Activated naive CD8-positive, alpha-beta T cell treated with anti-CD3 and anti-CD28 coated beads, Interleukin-2, amount 50 U/mL, for 24 hours (primary cell): Measurements from ENCODE around the gene ACSS1.

ENCODE experiments used
- ATAC-seq: fragments of 150-1000 bp; cut with Tn5 transposase; one replicate; pipeline ENCODE4 v1.10.0; 2021
- DNase-seq: peaks from one replicate; pipeline ENCODE4 v3.0.0; 2021
- H3K27ac Mint-ChIP-seq: one replicate; pipeline ENCODE4 v1.8.0; 2021; ENCODE audit warnings: mild to moderate bottlenecking, mixed read lengths
- H3K27me3 Mint-ChIP-seq: one replicate; pipeline ENCODE4 v1.8.0; 2021; ENCODE audit warnings: mixed read lengths
- H3K36me3 Mint-ChIP-seq: one replicate; pipeline ENCODE4 v1.8.0; 2021; ENCODE audit warnings: low read depth, mixed read lengths
- H3K4me1 Mint-ChIP-seq: one replicate; pipeline ENCODE4 v1.8.0; 2021; ENCODE audit warnings: mixed read lengths
- H3K4me3 Mint-ChIP-seq: one replicate; pipeline ENCODE4 v1.8.0; 2021; ENCODE audit warnings: mild to moderate bottlenecking, moderate library complexity, mixed read lengths
- H3K9me3 Mint-ChIP-seq: one replicate; pipeline ENCODE4 v1.8.0; 2021; ENCODE audit warnings: mixed read lengths

ACSS1 gene

GRCh38 chr20:25083141-25083772 is 25.3 kb upstream of the ACSS1 start:
- Mint-ChIP-seq H3K27me3 (peaks cover 65% of the 10 kb centered on the region), H3K36me3 (no peaks in the 10 kb centered on the region), H3K9me3 (no peaks in the 10 kb centered on the region), H3K27ac (no peak overlapping the region), H3K4me3 (peak overlapping the region; percentile 55), H3K4me1 (peaks cover 22% of the 10 kb centered on the region)
- no peak for DNase-seq
- no peak for ATAC-seq

GRCh38 chr20:25082498-25082873 is 24.5 kb upstream of the ACSS1 start:
- H3K36me3 Mint-ChIP-seq, result no peaks in the 10 kb centered on the region
- no peak for ATAC-seq
- no peak overlapping the region for H3K4me3 Mint-ChIP-seq
- peaks cover 27% of the 10 kb centered on the region for H3K4me1 Mint-ChIP-seq
- H3K9me3 Mint-ChIP-seq, result no peaks in the 10 kb centered on the region
- H3K27me3 Mint-ChIP-seq, result peaks cover 73% of the 10 kb centered on the region
- H3K27ac Mint-ChIP-seq, result no peak overlapping the region
- no peak for DNase-seq

- ATAC-seq (no peak), DNase-seq (no peak)
- H3K9me3 Mint-ChIP-seq, result no peaks in the 10 kb centered on the region
- no peak within 1 kb of the TSS for H3K4me3 Mint-ChIP-seq
- peaks cover 32% of the 10 kb centered on the region for H3K4me1 Mint-ChIP-seq
- H3K27me3 Mint-ChIP-seq, result peaks cover 79% of the 10 kb centered on the region
- H3K27ac Mint-ChIP-seq, result no peak within 1 kb of the TSS
- H3K36me3 Mint-ChIP-seq, result no peaks in the 10 kb centered on the region
Measured at GRCh38 chr20:25081730-25082497, 24.0 kb upstream of the ACSS1 start, which contains the start of gene VSX1. TSS of gene VSX1 (minus strand) at chr20:25082141. CDS start at chr20:25082096, 45 bp downstream.

DNA sequence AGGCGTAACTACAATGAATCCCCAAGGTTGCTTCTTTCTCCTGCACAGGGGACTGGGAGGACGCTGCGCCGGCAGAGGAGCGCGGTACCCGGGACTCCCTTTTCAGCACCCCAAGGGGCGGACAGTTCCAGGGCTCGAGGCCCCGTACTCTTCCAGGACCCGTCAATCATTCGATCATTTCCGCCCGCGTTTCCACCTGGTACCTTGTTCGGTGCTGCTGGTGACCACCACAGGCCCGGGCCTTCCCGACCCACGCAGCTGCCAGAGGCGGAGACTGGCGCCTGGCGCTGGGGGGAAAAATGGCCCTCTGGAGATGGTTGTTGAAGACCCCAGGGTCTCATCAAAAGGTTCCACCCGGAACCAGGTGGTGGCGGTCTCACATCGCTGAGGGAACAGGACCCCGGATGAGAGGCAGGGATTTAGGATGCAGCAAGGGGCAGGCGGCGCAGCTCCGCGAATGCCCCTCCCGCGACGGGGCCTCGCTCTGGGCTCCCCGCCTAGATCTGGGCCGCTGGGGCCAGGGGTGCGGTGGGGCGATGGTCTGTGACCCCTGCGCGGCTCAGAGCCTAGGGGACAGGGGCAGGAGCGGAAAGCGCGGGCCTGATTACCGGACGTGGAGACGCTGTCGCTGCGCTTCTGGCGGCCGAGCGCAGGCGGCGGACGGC is 23.3 kb upstream of the ACSS1 start:
- H3K27ac Mint-ChIP-seq, result no peak overlapping the region
- DNase-seq (peak; percentile 50), ATAC-seq (no peak)
- no peaks in the 10 kb centered on the region for H3K36me3 Mint-ChIP-seq
- H3K9me3 Mint-ChIP-seq, result no peaks in the 10 kb centered on the region
- no peak overlapping the region for H3K4me3 Mint-ChIP-seq
- H3K27me3 Mint-ChIP-seq, result peaks cover 83% of the 10 kb centered on the region
- peaks cover 37% of the 10 kb centered on the region for H3K4me1 Mint-ChIP-seq

- H3K9me3 Mint-ChIP-seq, result no peaks in the 10 kb centered on the region
- DNase-seq, result no peak
- H3K4me1 Mint-ChIP-seq, result peaks cover 32% of the 10 kb centered on the region
- H3K27ac Mint-ChIP-seq, result no peak overlapping the region
- peaks cover 80% of the 10 kb centered on the region for H3K27me3 Mint-ChIP-seq
- no peaks in the 10 kb centered on the region for H3K36me3 Mint-ChIP-seq
- ATAC-seq, result no peak
- H3K4me3 Mint-ChIP-seq, result no peak overlapping the region
Measured at GRCh38 chr20:25079171-25079570, 21.2 kb upstream of the ACSS1 start.

GRCh38 chr20:25078662-25079061 is 20.7 kb upstream of the ACSS1 start:
- H3K27me3 Mint-ChIP-seq, result peaks cover 77% of the 10 kb centered on the region
- no peak for DNase-seq
- no peak for ATAC-seq
- H3K36me3 Mint-ChIP-seq, result no peaks in the 10 kb centered on the region
- peaks cover 27% of the 10 kb centered on the region for H3K4me1 Mint-ChIP-seq
- H3K27ac Mint-ChIP-seq, result no peak overlapping the region
- H3K9me3 Mint-ChIP-seq, result no peaks in the 10 kb centered on the region
- H3K4me3 Mint-ChIP-seq, result no peak overlapping the region

- H3K4me3 Mint-ChIP-seq, result peak overlapping the region; percentile 43
- H3K27ac Mint-ChIP-seq, result no peak overlapping the region
- ATAC-seq, result peak; percentile 44
- no peak for DNase-seq
- peaks cover 21% of the 10 kb centered on the region for H3K4me1 Mint-ChIP-seq
- peaks cover 76% of the 10 kb centered on the region for H3K27me3 Mint-ChIP-seq
- no peaks in the 10 kb centered on the region for H3K36me3 Mint-ChIP-seq
- no peaks in the 10 kb centered on the region for H3K9me3 Mint-ChIP-seq
Measured at GRCh38 chr20:25077610-25078169, 19.8 kb upstream of the ACSS1 start.

- Mint-ChIP-seq H3K36me3 (no peaks in the 10 kb centered on the region), H3K4me3 (no peak overlapping the region), H3K27ac (no peak overlapping the region), H3K27me3 (peaks cover 75% of the 10 kb centered on the region), H3K4me1 (peaks cover 15% of the 10 kb centered on the region), H3K9me3 (no peaks in the 10 kb centered on the region)
- no peak for DNase-seq
- ATAC-seq, result peak; percentile 38
Measured at GRCh38 chr20:25076731-25077609, 19.0 kb upstream of the ACSS1 start.

DNA sequence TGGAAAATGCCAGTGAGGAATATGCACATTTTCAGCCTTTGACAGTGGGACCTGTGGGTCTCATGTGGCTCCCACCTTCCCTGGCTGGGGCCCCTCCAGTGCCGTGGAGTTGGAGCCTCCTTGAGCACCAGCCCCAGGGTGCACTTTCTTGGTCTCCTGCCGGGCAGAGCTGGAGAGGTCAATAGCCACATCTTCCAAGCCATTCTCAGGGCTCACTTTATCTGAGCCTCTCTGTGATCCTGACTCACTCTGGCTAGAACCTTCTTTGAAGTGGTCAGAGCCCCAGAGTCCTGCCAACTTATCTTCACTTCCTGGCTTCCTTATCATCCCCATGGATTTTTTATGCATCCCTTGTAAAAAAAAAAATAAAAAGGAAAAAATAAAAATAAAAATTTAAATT is 18.3 kb upstream of the ACSS1 start:
- peaks cover 79% of the 10 kb centered on the region for H3K27me3 Mint-ChIP-seq
- no peaks in the 10 kb centered on the region for H3K9me3 Mint-ChIP-seq
- ATAC-seq (no peak), DNase-seq (no peak)
- no peak overlapping the region for H3K27ac Mint-ChIP-seq
- H3K4me1 Mint-ChIP-seq, result peaks cover 15% of the 10 kb centered on the region
- H3K36me3 Mint-ChIP-seq, result no peaks in the 10 kb centered on the region
- H3K4me3 Mint-ChIP-seq, result no peak overlapping the region

- Mint-ChIP-seq H3K27me3 (peaks cover 72% of the 10 kb centered on the region), H3K4me3 (no peak overlapping the region), H3K9me3 (no peaks in the 10 kb centered on the region), H3K36me3 (no peaks in the 10 kb centered on the region), H3K27ac (no peak overlapping the region), H3K4me1 (peaks cover 15% of the 10 kb centered on the region)
- ATAC-seq (no peak), DNase-seq (no peak)
Measured at GRCh38 chr20:25073544-25073943, 15.6 kb upstream of the ACSS1 start.

DNA sequence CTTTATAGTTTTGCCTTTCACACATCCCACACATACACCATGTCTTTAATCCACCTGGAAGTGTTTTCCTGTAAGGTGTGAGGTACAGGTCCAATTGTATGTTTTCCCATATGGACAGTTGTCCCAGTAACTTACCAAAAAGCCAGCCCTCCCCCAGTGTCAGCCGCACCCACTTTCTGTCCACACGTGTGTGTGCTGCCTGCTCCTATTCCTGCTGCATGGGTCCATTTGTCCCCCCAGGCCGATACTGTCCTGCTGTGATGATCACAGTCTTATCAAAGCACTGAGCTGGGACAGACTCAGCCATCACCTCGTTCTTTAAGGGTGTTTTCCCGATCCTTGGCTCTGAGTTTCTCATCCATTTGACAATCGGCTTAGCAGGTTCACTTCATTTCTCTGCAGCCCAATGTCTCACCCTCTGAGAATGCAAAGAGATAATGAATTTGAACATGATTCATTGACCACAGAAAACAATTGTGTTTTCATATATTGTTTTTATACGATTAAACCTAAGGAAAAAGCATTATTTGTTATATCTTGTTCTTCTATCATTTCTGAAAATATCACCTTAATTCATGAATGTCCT is 14.4 kb upstream of the ACSS1 start:
- Mint-ChIP-seq H3K27me3 (peaks cover 60% of the 10 kb centered on the region), H3K27ac (no peak overlapping the region), H3K4me1 (peaks cover 8% of the 10 kb centered on the region), H3K36me3 (no peaks in the 10 kb centered on the region), H3K4me3 (no peak overlapping the region), H3K9me3 (no peaks in the 10 kb centered on the region)
- ATAC-seq (no peak), DNase-seq (no peak)

DNA sequence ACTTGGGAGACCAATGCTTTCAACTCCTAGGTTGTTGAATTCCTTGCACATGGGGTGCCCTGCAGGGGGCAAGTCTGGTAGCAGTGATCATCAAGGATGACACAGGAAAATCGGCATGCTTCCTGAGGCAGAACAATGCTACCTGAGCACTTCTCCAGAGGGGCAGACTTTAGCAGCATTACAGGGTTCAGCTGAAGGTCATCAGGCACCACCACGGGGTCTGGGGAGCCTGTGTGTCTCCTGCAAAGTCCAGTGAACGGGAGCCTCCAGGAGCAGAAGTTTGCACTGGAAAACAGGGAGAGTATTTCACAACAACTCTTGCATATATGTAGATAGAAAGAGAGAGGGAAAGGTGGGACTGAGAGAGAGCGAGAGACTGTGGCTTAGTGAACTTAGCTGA is 13.8 kb upstream of the ACSS1 start:
- Mint-ChIP-seq H3K4me3 (no peak overlapping the region), H3K9me3 (no peaks in the 10 kb centered on the region), H3K36me3 (no peaks in the 10 kb centered on the region), H3K4me1 (peaks cover 3% of the 10 kb centered on the region), H3K27ac (no peak overlapping the region), H3K27me3 (peaks cover 54% of the 10 kb centered on the region)
- DNase-seq (no peak), ATAC-seq (no peak)

- ATAC-seq (no peak), DNase-seq (no peak)
- H3K9me3 Mint-ChIP-seq, result no peaks in the 10 kb centered on the region
- H3K4me3 Mint-ChIP-seq, result no peak overlapping the region
- H3K27me3 Mint-ChIP-seq, result peaks cover 53% of the 10 kb centered on the region
- H3K36me3 Mint-ChIP-seq, result no peaks in the 10 kb centered on the region
- peaks cover 1% of the 10 kb centered on the region for H3K4me1 Mint-ChIP-seq
- H3K27ac Mint-ChIP-seq, result no peak overlapping the region
Measured at GRCh38 chr20:25070821-25071473, 13.0 kb upstream of the ACSS1 start.
